HepG2 (cell line): Measurements from ENCODE around the gene SAMD8. TPM values are rescaled to one million over a fixed set of nuclear protein-coding genes. Genes with fewer than 3 reads are reported as not detected.

Source experiments
- GTF3A ChIP-seq: sonication (generic); formaldehyde crosslinking; conservative IDR thresholded peaks from 2 replicates; pipeline ENCODE4 v1.4.0; 2020; ENCODE audit warnings: mild to moderate bottlenecking, missing genetic modification reagents
- NCOR1 ChIP-seq: fragments of 200-600 bp; sonication (generic); IDR thresholded peaks from 2 replicates; pipeline ENCODE4 v1.7.0; 2017; ENCODE audit warnings: antibody characterized with exemption, low read length, borderline replicate concordance
- POGZ ChIP-seq: sonication (generic); formaldehyde crosslinking; IDR thresholded peaks from 2 replicates; pipeline ENCODE4 v1.4.0; 2020; ENCODE audit warnings: mild to moderate bottlenecking, missing genetic modification reagents
- RBM39 ChIP-seq: fragments of 200-400 bp; formaldehyde crosslinking; IDR thresholded peaks from one replicate; pipeline ENCODE4 v1.6.1; 2018; ENCODE audit warnings: antibody characterized with exemption, mild to moderate bottlenecking, low read depth, low read length; ENCODE audit not compliant: poor library complexity, severe bottlenecking
- SOX13 ChIP-seq, 3 experiments: fragments of 450-650 bp in 1 of 3; sonication (generic) in 1 of 3; formaldehyde crosslinking in 1 of 3; IDR thresholded peaks in 2 of 3; conservative IDR thresholded peaks in 1 of 3; 2 replicates each; pipeline versions ENCODE4 v1.5.0 to v1.6.1; 2016 to 2020; ENCODE audit warnings: antibody characterized with exemption in 1 of 3, mild to moderate bottlenecking in 1 of 3, missing compliant biosample characterization in 1 of 3, missing genetic modification reagents in 1 of 3, moderate library complexity in 1 of 3
- ZBTB43 ChIP-seq: sonication (generic); formaldehyde crosslinking; conservative IDR thresholded peaks from 2 replicates; pipeline ENCODE4 v1.4.0; 2020; ENCODE audit warnings: missing genetic modification reagents
- ZNF12 ChIP-seq: sonication (generic); formaldehyde crosslinking; IDR thresholded peaks from 2 replicates; pipeline ENCODE4 v1.5.0; 2020; ENCODE audit warnings: missing genetic modification reagents
- ZNF674 ChIP-seq: sonication (generic); formaldehyde crosslinking; IDR thresholded peaks from 2 replicates; pipeline ENCODE4 v1.5.0; 2020; ENCODE audit warnings: low read depth, mild to moderate bottlenecking, missing genetic modification reagents
- ZXDC ChIP-seq: sonication (generic); formaldehyde crosslinking; IDR thresholded peaks from 2 replicates; pipeline ENCODE4 v1.5.0; 2020; ENCODE audit warnings: mild to moderate bottlenecking, missing genetic modification reagents
- polyA plus RNA-seq, 8 experiments: library from polyadenylated mRNA; depleted of rRNA in 3 of 8; stranded (reverse) in 7 of 8; unstranded in 1 of 8; fragments of >200 nt; fragmentation: Illumina TruSeq in 4 of 8; extraction: Trizol in 4 of 8; gene quantifications; 2 replicates each; pipeline versions ENCODE4 v1.2.1 to v1.2.3, GENCODE V29; 2011 to 2016; ENCODE audit warnings: low read depth in 4 of 8, missing spikeins in 1 of 8, mixed read lengths in 1 of 8; ENCODE audit not compliant: insufficient read depth in 1 of 8
- total RNA-seq, 5 experiments: library from RNA; depleted of rRNA; stranded (reverse); fragments of >200 nt; fragmentation: Illumina TruSeq; extraction: Trizol; gene quantifications; 2 replicates each; pipeline ENCODE4 v1.2.3, GENCODE V29; 2016; ENCODE audit warnings: low read depth in 1 of 5

The SAMD8 gene
- total and polyA plus RNA-seq, 2 of the 13 experiments (the other 11 are each of a cell fraction or from before 2014, with no cell fraction given): 10.4 to 13.2 TPM

- TF ChIP-seq SOX13 (IDR thresholded peaks at IDR 0.05): no peak
- peak in 1 of 2 experiments; percentile 34; a peak in 1 of 4 replicates for TF ChIP-seq SOX13 (CRISPR knock-in tag; conservative IDR thresholded peaks at IDR 0.05 in 1 of 2, IDR thresholded peaks at IDR 0.05 in 1 of 2)
- TF ChIP-seq ZXDC (CRISPR knock-in tag): 0 out of 2 replicates have a peak, but pooled peaks have one; percentile 25
- no peak for TF ChIP-seq ZBTB43 (CRISPR knock-in tag)
- TF ChIP-seq NCOR1: peak; percentile 68; the same call in 1 of the 2 replicates
- TF ChIP-seq ZNF674 (CRISPR knock-in tag): no peak
- TF ChIP-seq POGZ (CRISPR knock-in tag): peak; percentile 46; the same call in 1 of the 2 replicates
- no peak for TF ChIP-seq RBM39
- TF ChIP-seq GTF3A (CRISPR knock-in tag): peak; percentile 98
- peak; percentile 32; the same call in 1 of the 2 replicates for TF ChIP-seq ZNF12 (CRISPR knock-in tag)
- TF ChIP-seq, all 625 proteins: peak for 329
Measured at GRCh38 chr10:75210282-75211006, 99.0 kb downstream of the SAMD8 start, which contains the start of gene VDAC2 (continued).
